HG03095 (cell line): ENCODE data around the gene HDDC2.

Source experiments
- ATAC-seq: cut with Tn5 transposase; IDR thresholded peaks from one replicate; pipeline ENCODE4 v1.9.1; 2021; ENCODE audit warnings: moderate library complexity; ENCODE audit not compliant: unreplicated experiment

Gene HDDC2

DNA sequence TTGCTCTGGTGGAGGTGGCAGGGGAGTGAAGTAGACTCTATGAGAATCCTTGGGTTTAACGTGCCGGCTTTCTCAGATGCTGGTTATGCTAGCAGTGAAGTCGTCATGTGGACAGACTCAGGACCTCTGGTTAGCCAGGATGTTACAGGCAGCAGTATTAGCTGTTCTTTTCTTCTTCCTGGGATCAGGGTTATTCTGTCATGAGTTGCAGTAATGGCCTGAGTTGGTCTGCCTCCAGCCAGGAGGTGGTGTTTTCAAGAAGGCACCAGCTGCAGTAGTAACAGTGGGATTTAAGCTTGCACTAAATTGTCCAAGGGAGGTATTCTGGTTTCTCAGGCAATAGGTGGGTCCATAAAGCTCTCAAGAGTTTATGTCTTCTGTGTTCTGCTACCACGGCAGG lies 56.7 kb downstream of the HDDC2 start:
- no peak for ATAC-seq

DNA sequence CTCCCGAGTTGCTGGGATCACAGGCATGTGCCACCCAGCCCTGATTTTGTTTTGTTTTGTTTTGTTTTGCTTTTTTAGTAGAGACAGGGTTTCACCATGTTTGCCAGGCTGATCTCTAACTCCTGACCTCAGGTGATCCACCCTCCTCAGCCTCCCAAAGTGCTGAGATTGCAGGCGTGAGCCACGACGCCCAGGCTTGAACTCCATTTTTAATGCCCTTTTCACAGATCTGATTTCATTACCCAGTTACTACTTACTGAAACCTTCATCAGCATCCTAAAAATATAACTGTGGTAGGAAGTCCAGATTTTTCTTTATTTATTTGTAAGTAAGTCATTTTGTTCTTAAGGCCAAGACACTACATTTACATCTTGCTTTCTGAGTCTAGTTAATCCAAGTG lies 64.0 kb downstream of the HDDC2 start:
- no peak for ATAC-seq

GRCh38 chr6:125236536-125237327 lies 65.0 kb downstream of the HDDC2 start:
- ATAC-seq = no peak

GRCh38 chr6:125233202-125233601 lies 68.6 kb downstream of the HDDC2 start:
- no peak for ATAC-seq

DNA sequence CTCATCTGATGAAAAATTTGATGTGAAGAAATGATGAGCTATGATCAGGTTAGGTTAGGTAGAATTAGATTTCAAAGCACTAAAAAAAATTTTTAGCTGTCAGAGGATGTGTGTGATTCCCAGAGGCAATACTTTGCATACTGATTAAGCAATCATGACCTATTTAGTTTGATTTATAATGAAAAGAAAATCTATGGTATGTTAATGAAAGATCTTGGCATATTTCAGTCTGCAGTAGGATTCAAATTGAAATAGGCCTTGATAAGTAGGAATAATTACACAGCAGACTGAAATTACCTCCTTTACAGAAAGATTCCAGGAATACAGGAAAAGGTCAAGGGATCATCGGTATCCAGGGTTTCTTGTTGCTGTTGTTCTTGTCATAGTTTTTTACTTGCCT lies 69.3 kb downstream of the HDDC2 start:
- no peak for ATAC-seq

- ATAC-seq = no peak
Observed at GRCh38 chr6:125231574-125232343, 70.0 kb downstream of the HDDC2 start.

GRCh38 chr6:125231133-125231532 lies 70.6 kb downstream of the HDDC2 start:
- ATAC-seq = no peak

- ATAC-seq = no peak
Observed at GRCh38 chr6:125230674-125231073, 71.1 kb downstream of the HDDC2 start.

GRCh38 chr6:125228981-125229479 lies 72.7 kb downstream of the HDDC2 start:
- ATAC-seq = no peak

DNA sequence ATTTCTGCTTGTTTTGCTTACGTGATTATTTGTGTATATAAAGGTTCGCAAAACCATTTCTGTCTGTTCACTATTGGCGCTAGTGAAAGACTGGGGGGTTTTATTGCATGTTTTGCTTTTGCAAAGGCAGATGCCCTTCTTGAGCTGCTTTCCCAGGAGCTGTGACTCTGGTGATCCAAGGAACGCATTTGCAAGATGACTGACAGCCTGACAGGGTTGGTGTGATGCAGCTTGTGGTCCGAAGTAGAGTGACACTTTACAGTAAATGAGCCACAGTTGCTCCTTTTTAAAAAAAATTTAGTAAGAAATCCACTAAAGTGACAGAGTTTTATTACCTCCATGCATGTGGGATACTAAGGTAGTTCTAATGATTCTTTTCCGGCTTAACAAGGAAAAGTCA lies 74.5 kb downstream of the HDDC2 start:
- ATAC-seq = no peak
